Ammon's horn (tissue), 1 donor: ENCODE measurements around the gene GASK1A.

Experiments
- DNase-seq: peaks from one replicate; pipeline ENCODE4 v3.0.0-alpha.2; 2016; ENCODE audit warnings: low spot score

Gene GASK1A

DNA sequence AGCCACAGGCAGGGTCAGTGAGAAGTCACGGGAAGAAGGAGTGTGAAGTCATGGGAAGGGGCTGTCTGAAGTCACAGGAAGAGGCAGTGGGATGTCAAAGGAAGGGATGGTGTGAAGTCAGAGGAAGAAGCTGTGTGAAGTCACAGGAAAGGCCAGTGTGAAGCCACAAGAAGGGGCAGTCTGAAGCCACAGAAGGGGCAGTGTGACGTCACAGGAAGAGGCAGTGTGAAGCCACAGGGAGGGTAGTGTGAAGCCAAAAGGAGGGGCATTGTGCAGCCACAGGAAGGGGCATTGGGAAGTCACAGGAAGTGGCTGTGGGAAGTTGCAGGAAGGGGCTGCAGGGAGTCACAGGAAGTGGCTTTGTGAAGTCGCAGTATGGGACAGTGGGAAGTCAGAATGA is 35.1 kb downstream of the GASK1A start:
- no peak for DNase-seq

DNA sequence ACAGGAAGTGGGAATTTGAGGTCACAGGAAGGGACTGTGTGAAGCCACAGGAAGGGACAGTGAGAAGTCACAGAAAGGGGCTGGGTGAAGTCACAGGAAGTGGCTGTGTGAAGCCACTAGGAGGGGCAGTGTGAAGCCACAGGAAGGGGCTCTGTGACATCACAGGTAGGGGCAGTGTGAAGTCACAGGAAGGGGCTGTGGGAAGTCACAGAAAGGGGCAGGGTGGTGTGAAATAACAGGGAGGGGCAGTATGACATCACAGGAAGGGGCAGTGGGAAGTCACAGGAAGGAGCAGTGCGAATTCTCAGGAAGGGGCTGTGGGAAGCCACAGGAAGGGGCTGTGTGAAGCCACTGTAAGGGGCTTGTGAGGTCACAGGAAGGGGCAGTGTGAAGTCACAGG is 35.8 kb downstream of the GASK1A start:
- DNase-seq, result no peak

DNA sequence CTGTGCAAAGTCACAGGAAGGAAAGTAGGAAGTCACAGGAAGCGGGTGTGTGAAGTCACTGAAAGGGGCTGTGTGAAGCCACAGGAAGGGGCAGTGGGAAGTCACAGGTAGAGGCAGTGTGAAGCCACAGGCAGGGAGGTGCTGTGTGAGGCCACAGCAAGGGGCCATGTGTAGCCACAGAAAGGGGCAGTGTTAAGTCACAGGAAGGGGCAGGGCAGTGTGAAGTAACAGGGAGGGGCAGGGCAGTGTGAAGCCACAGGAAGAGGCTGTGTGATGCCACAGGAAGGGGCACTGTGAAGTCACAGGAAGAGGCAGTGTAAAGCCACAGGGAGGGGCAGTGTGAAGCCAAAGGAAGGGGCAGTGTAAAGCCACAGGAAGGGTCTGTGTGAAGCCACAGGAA is 36.5 kb downstream of the GASK1A start:
- no peak for DNase-seq

DNA sequence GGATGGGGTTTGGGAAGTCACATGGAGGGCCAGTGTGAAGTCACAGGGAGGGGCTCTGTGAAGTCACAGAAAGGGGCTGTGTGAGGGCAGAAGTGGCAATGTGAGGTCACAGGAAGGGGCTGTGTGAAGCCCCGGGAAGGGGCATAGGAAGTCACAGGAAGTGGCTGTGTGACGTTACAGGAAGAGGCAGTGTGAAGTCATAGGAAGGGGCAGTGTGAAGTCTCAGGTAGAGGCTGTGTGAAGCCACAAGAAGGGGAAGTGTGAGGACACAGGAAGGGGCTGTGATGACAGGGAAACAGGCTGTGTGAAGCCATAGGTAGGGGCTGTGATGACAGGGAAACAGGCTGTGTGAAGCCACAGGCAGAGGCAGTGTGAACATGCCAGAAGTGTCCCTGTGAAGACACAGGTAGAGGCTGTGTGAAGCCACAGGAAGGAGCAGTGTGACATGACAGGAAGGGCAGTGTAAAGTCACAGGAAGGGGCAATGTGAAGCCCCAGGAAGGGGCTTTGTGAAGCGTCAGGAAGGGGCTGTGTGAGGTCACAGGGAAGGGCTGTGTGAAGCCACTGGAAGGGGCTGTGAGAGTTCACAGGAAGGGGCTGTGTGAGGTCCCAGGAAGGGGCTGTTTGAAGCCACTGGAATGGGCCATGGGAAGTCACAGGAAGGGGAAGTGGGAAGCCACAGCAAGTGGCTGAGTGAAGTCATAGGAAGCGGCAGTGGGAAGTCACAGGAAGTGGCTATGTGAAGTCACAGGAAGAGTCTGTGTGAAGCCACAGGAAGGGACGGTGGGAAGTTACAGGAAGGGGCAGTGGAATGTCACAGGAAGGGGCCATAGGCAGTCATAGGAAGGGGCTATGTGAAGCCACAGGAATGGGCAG is 37.1 kb downstream of the GASK1A start:
- no peak for DNase-seq

DNA sequence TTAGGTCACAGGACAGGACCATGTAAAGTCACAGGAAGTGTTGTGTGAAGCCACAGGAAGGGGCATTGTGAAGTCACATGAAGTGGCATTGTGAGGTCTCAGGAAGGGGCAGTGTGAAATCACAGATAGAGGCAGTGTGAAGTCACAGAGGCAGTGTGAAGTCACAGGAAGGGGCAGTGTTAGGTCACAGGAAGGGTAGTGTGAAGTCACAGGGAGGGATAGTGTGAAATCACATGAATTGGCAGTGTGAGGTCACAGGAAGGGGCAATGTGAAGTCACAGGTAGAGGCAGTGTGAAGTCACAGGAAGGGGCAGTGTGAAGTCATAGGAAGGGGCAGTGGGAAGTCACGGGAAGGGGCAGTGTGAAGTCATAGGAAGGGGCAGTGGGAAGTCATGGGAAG is 37.9 kb downstream of the GASK1A start:
- no peak for DNase-seq

DNA sequence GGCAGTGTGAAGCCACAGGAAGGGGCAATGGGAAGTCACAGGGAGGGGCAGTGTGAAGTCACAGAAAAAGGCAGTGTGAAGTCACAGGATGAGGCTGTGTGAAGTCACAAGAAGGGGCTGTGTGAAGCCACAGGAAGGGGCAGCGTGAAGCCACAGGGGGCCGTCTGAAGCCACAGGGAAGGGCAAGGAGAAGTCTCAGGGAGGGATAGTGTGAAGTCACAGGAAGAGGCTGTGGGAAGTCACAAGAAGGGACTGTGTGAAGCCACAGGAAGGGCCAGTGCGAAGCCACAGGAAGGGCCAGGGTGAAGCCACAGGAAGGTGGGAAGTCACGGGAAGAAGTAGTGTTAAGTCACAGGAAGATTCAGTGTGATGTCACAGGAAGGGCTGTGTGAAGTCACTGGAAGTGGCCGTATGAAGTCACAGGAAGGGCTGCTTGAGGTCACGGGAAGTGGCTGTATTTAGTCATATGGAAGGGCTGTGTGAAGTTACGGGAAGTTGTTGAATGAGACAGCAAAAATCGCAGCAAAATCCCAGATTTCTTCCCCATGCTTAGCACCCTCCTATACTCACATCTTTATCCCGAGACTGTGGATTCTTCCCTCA is 38.6 kb downstream of the GASK1A start:
- no peak for DNase-seq

DNA sequence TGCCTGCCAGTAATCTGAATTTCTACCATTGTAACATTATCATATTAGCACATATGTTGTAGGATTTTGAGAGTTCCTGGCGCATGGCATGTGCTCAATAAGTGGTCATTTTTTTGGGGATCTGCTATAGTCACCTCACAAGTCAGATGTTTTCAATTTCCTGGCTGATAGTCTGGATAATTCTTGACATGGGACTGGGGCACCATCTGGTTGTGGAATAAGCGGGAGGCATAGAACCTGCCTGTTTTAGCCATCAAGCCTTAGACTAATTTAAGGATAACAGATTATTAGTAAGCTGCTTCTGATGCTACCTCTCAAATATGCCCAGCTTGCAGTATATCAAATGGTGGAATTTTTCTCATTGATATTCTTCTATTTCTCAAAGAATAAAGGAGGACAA is 39.1 kb downstream of the GASK1A start:
- DNase-seq, result no peak

DNA sequence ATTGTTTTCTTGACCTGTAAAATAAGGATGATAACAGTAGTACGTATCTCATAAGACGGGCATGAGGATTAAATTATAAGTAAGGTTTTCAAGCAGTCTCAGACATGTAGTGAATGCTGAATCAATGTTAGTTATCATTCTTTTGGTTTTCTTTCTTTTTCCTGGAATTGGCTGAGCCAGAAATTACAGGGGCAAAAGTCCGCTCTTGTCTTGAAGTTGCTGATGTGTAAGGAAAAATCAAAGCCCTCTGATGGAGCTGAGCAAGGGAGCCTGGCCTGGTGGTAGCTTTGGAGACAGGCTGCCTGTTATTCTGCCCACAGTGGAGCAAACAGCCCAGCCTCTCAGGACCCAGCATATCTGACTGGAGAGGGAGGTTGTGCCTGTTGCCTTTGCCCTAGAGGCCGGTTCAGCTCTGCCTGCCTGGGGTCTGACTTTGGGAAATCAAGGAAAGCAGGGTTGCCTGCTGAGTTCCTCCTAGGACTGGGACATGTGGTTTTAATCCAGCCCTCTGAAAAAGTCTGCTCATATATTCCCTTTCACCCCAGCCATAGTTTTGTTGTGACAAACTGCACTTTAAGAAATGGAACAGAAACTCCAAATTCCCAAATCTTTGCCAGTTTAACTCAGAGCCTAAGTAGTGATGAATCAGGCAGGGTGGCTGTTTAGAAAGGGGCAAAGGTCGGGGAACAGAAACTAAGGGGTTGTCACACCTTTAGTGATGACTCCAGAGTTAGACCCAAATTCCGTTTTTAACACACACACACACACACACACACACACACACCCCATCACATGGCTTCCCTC is 40.1 kb downstream of the GASK1A start:
- no peak for DNase-seq

DNA sequence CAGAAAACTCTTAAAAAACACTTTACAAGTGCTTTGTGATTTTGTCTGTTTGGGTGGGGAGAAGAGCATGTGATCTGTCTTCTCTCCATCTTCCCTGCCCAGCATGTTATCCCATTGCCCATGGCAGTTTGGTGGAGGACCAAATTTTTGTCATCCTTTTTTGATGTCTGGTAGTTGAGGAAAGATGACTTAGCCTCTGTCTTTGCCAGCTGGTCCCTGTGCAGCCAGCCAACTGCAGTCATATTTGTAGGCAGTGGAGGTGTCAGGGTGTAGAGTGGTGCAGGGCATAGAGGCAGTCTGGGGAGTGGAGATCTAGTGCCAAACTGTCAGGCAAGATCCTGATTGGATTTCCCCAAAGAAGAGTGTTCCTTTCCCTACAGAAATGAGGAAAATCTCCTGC is 40.7 kb downstream of the GASK1A start:
- DNase-seq, result no peak

DNA sequence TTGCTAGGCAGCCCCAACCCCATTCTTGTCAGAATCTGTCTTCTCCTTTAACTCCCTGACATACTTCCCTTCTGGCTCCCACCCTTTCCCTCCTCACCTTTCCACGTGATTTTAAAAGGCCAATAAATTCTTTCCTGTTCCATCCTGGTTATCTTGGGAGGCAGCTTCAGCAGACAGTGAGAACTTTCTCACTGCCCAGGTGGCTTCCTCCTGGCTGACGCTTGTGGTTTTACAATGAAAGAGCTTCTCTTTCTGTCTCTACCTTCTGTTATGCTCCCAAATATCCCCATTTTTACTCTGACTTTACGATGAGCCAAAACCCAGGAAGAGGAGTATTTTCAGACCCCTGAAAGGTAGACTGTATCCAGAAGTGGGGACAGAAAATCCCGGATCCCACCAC is 42.1 kb downstream of the GASK1A start:
- DNase-seq, result no peak

DNA sequence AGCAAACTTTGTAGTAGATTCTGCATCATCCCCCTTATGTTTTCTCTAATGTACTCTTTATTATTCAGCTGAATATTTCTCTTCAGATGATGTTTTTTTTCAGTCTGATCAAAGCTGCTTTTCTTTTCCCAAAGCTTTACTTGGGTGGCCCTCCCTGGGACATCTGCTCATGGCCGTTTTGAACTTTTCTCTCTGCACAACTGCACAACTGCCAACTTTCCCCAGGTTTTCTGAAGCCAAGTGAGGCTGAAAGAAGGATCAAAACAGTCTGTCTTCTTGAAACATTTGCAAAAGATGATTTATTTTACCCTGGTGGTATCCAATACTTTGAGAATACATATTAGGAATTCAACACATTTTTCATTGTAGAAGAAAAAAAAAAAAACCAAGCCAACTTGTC is 43.0 kb downstream of the GASK1A start:
- DNase-seq, result no peak

DNA sequence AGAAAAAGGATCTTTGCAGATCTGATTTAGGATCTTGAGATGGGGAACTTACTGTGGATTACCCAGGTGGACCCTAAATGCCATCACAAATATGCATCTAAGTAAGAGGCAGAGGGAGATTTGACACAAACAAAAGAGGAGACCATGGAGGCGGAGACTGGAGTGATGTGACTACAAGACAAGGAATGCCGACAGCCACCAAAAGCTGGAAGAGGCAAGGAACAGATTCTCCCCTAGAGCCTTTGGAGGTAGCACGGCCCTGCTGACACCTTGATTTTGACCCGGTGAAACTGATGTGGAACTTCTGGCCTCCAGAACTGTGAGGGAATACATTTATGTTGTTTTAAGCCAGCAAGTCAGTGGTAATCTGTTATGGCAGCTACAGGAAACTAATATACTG is 44.0 kb downstream of the GASK1A start:
- DNase-seq, result no peak

DNA sequence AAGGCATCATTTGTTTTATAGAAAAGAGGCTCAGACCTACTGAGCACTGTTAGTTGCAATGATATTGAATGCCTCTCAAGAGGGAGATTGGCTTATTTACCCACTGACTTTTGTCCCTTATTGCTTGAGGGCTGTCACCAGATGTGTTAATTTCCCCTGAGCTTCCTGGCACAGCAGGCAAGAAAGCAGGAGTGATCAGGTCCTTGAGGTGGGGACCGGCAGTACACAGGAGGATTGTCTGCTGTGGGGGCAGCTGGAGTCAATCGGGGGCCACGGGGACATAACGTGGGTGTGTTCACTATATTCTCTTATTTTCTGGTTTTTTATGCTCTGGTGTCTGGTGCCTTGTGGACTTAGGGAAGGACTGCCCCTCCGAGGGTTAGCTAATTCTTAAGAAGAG is 44.6 kb downstream of the GASK1A start:
- DNase-seq, result no peak

DNA sequence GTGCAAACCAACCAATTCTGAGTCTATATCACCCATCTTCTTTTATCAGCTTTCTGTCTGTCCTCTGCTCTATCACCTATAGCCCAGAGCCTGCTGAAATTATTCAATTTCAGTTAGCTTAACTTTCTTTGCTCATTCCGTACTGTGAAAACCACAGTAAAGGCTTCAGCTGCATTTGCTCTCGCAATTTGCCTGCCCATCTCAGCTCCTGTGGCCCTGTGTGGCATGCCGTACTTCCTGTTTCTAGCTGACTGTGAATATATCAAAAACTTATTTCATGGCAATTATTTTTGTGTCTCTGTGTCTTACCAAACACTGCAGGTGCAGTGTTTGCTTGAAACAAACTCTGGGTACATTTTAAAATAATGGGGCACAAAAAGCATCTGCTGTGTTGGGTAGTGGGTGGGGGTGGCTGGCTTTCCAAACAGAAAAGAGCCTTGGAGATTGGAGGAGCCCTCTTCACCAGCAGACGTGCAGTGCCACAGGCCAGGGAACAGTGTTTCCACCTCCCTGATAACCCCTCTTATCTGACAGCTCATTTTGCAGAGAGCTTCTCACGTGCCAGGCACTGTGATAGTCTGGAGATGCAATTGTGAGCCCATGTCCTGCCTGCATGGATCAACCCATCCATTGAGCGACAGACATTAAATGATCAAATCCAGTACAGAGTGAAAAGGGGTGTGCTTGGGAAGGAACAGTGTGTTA is 45.2 kb downstream of the GASK1A start:
- no peak for DNase-seq

DNA sequence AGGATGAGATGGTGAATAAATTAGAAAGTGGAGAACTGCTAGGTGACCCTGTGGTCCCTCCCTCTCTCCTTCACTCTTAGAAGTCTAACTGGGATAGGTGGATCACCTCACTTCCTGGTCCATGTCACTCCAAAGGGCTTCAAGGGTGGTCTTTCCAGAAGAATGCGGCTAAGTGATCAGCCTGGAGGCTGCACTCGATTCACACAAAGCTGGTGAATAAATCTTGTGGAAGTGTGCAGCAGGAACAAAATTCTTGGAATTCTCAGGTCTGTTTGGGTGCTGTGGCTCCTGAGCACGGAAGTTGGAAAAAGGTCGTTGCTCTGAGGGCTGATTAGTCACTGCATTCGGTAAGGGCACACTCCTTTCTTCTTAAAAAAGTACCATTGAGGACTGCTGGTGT is 46.3 kb downstream of the GASK1A start:
- no peak for DNase-seq

DNA sequence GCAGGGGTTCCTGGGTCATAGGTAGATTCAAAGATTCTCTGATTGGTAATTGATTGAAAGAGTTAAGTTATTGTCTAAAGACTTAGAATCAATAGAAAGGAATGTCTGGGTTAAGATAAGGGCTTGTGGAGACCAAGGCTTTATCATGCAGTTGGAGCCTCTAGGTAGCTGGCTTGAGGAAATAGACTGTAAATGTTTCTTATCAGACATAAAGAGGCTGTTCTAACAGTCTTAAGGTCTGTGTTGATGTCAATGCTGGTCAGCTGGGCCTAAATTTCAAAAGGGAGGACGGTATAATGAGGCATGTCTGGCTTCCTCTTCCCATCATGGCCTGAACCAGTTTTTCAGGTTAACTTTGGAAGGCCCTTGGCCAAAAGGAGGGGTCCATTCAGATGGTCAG is 48.9 kb downstream of the GASK1A start:
- DNase-seq, result no peak

DNA sequence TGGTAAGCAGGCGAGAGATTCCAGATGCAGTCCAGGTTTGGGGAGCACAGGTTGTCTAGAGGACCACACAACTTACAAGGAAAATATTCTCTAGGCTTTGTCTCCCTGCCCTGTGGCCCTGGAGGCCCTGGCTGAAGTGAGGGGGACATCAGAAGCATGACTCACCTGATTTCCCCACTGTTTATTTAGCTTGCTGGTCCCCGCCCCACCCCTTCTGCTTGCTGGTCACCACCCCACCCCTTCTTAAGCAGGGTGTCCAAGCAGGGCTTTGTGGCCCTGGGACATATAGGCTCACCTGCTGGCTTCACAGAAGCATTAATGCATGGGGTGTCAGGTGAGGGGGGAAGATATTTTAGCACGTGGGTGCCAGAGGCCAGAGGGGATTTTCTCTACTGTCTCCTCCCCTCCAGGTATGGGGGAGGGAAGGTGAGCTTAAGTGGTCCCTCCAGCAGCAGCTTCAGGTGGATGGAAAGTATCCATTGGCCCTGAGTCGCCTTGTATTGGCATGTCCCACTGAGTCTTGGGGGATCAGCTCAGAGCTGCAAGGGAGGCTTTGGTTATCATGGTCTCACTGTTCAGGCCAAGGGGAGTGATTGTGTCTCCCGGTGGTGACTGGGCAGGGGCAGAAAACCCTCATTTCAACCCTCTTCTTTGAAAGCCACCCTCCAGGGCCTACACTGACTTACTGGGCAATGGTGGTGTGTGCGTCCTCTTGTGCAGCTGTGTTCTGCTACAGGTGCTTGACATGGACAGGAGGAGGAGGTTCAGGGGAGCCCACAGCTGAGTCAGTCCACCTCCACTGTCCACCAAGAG is 49.8 kb downstream of the GASK1A start:
- DNase-seq, result no peak

DNA sequence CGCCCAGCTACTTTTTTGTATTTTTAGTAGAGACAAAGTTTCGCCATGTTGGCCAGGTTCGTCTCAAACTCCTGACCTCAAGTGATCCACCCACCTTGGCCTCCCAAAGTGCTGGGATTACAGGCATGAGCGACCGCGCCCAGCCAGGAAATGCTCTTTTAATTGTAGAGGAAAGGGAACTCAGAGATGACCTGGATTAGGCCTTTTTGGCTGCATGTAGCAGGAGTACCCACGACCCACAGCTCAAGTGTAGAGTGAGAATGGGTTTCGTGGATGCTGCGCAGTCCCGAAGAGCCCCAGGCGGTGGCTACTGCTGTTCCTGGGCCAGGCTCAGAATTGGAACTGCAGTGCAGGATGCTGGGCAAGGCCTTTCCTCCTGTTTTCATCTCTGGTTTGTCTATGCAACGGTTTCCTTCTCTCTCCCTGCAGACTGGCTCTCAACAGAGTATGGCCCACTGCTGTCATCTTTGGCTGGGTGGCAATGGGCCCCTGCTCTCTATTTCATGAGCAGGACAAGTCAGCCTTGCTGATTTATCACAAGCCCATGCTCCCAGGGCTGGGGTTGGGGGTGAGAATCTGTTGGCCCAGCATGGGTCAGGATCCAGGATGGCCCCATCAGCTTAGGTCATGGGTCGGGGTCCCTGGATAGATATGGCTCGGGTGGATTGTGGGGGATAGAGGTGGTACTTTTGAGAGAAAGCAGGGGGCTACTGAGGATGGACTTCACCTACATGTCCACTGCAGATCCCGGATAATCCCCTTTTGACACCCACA is 51.2 kb downstream of the GASK1A start:
- DNase-seq, result no peak

DNA sequence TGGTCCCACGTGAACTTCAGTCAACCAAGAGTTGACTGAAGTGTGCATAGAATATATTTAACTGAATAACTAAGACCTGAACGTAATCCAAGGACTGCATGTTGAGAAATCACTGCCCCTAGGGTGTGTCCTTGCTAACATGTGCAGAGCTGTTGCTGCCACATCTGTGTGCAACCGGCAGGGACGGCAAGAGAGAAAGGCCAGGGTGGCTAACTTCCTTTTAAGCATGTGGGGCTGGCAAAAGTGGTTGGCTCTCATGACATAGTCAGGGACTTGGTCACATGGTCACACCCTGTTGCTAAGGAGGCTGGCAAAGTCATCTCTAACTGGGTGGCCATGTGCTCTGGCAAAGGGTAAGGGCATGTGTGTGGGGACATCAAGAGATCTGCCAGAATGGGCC is 52.4 kb downstream of the GASK1A start:
- no peak for DNase-seq

DNA sequence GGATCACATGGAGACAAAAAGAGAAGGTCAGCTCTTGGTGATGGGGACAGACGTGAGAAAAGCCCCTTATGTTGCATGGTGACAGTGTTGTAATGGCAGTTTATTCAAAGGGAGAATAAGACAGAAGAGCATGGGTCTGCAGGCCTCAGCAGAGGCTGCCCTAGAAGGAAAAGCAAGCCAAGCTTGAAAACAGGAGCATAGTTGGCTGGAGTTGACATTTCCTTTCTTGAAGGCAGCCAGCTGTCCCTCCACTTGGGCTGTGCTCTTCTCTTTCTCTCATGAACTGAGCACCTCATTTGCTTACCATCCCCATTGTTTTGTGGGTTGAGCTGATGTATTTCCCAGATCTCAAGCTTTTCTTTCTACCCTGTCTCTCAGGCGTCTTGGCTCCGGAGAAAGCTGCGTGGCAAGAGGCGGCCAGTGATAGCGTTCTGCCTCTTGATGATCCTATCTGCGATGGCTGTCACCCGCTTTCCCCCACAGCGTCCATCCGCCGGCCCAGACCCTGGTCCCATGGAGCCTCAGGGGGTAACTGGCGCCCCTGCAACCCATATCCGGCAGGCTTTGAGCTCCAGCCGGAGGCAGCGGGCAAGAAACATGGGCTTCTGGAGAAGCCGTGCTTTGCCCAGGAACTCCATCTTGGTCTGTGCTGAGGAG is 52.9 kb downstream of the GASK1A start:
- no peak for DNase-seq
